ENCODE measurements around the gene MYO1B.

MYO1B gene

DNA sequence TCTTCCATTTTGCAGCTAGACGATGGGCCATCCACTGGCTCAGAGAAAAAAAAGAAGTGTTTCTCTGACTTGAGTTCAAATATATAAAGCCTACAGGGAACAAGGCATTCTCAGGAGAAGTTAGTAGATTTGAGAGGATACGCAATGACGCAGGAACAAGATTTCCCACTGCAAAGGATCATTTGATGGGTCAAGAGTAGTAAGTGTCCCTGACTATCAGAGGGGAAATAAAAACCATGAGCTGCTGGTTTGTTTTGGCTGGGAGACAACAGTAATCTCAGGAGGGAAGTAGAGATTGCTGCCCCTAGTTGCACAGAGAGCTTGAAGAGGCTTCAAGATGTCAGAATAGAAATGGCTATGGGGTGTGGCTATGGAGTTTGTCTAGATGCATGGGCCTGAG lies 22.3 kb upstream of the MYO1B start:
- DNase-seq (ENCODE audit: low read depth), result no peak

DNA sequence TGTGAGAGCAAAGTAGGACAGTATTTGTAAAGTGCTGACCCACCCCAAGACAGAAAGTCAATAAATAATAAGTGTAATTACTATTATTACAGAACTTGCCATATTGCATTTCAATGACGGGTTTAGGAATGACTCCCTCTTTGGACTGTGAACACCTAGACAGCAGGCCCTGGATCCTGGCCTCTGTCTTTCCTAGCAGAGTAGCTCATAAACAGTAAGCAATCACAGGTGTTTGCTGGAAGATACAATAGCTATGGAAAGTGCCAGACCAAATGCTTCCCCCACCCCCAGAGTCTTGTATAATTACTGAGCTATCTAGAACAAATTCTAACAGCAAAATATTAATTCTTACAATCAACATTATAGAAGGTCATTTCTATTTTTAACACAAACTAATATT lies 20.1 kb upstream of the MYO1B start:
- TF ChIP-seq, protein P1, sequence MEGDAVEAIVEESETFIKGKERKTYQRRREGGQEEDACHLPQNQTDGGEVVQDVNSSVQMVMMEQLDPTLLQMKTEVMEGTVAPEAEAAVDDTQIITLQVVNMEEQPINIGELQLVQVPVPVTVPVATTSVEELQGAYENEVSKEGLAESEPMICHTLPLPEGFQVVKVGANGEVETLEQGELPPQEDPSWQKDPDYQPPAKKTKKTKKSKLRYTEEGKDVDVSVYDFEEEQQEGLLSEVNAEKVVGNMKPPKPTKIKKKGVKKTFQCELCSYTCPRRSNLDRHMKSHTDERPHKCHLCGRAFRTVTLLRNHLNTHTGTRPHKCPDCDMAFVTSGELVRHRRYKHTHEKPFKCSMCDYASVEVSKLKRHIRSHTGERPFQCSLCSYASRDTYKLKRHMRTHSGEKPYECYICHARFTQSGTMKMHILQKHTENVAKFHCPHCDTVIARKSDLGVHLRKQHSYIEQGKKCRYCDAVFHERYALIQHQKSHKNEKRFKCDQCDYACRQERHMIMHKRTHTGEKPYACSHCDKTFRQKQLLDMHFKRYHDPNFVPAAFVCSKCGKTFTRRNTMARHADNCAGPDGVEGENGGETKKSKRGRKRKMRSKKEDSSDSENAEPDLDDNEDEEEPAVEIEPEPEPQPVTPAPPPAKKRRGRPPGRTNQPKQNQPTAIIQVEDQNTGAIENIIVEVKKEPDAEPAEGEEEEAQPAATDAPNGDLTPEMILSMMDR (conservative IDR thresholded peaks at IDR 0.05; ENCODE audit: low read depth, low read length), result no peak

More for the DNA sequence above, 22.3 kb upstream of the MYO1B start:
- H3K4me3 ChIP-seq (ENCODE audit: low read length), result no peak overlapping the region
- TF ChIP-seq, protein P1 (conservative IDR thresholded peaks at IDR 0.05; ENCODE audit: low read depth, low read length), result no peak

DNA sequence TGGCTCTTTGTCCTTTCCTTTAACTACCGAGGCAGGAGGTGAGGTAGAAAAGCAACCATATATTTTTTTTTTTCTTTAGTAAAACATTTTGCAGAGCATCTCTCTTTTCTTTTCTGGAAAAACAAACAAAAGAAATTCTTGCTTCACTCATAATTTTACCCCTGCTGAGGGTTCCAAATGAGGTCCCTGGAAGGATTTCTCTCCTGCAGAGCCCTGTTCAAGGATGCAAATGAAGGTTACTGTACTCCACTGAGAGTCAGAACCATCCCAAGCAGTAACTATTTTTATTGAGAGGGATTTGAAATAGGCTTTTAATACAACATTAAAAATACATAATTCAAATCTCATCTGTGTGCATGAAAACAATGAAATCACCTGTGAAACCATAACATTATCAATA lies 19.5 kb upstream of the MYO1B start:
- TF ChIP-seq, protein P1 (conservative IDR thresholded peaks at IDR 0.05; ENCODE audit: low read depth, low read length), result no peak
- no peak for DNase-seq (ENCODE audit: low read depth)
- no peak overlapping the region for H3K4me3 ChIP-seq (ENCODE audit: low read length)

More for the DNA sequence above, 20.1 kb upstream of the MYO1B start:
- no peak overlapping the region for H3K4me3 ChIP-seq (ENCODE audit: low read length)
- DNase-seq (ENCODE audit: low read depth), result no peak

DNA sequence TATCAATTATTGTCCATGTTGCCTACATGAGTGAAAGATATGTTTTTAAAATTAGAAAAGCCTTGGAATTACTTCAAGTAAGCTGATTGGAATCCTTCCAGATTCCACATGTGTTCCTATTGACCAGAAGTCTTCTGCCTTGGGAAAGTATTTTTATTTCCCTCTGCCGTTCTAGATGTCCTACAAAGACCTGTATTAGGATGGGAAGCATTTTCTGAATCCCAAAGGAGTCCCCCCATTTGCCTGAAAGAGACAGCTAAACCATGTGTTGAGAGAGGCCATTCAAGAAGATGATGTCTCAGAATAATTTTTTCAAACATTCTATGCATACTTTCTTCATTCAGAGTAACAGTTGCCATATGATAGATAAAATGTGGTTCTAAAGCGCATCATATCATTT lies 19.0 kb upstream of the MYO1B start:
- DNase-seq (ENCODE audit: low read depth), result no peak
- no peak overlapping the region for H3K4me3 ChIP-seq (ENCODE audit: low read length)
- TF ChIP-seq, protein P1 (conservative IDR thresholded peaks at IDR 0.05; ENCODE audit: low read depth, low read length), result no peak

DNA sequence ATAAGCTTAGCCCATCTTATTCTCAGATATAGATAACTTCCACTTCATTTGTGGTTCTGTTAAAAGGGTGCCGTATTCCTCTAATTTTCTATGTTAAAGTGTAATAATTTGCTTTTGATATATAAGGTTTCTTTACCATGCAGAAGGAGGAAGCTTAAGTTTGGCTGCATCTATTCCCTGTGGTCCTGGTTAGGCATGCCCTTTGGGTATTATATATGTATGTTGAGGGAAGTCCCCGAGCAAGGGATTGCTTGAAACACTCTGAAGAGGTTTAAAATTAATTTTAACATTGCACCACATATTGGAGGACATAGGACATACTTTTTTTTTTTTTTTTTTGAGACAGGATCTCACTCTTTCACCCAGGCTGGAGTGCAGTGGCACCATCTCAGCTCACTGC lies 16.9 kb upstream of the MYO1B start:
- no peak overlapping the region for H3K4me3 ChIP-seq (ENCODE audit: low read length)
- TF ChIP-seq, protein P1 (conservative IDR thresholded peaks at IDR 0.05; ENCODE audit: low read depth, low read length), result no peak
- no peak for DNase-seq (ENCODE audit: low read depth)

DNA sequence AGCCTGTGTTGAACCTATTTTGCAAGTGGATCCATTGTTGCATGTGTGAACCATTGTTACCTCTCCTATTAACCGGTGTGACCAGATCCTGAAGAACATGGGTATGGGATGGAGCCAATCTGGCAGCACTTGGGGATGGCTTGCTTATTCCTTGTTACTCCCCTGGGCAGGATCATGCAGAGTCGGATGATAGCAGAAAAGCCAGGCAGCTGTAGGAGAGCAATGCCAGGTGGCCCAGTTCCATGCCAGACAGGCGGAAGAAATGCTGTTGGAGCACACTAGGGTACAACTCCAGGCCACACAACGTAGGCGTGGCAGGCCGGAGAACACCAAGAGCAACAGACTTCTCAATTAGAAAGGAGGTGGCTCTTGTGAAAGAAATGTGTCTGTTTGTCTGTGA lies 16.3 kb upstream of the MYO1B start:
- TF ChIP-seq, protein P1 (conservative IDR thresholded peaks at IDR 0.05; ENCODE audit: low read depth, low read length), result no peak
- DNase-seq (ENCODE audit: low read depth), result no peak
- H3K4me3 ChIP-seq (ENCODE audit: low read length), result no peak overlapping the region

DNA sequence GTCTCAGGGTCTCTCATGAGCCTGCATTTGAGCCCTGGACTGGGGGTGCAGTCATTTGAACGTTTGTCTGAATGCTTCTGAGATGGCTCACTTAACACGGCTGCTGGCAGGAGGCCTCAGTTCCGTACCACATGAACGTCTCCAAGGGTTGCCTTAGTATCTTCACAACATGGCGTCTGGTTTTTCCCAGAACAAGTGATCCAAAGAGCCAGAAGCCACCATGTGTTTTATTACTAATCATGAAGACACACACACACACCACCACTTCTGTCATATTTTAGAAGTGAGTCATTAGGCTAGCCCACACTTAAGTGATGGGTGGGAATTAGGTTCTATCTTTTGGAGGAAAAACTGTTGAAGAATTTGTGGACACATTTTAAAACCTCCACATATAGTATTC lies 15.0 kb upstream of the MYO1B start:
- TF ChIP-seq, protein P1 (conservative IDR thresholded peaks at IDR 0.05; ENCODE audit: low read depth, low read length), result no peak
- peak; percentile 60 for DNase-seq (ENCODE audit: low read depth)
- H3K4me3 ChIP-seq (ENCODE audit: low read length), result no peak overlapping the region
